GM19395 (cell line): ENCODE results near the gene UNC13D.
A peak's percentile ranks its signal among the peaks of the same experiment; 100 is the strongest.
"Not testable (repeated sequence)": the region's sequence is repeated elsewhere in the genome, so short reads cannot be mapped to it uniquely, and the experiment has no call there.

Source experiments
- ATAC-seq: cut with Tn5 transposase; IDR thresholded peaks from one replicate; pipeline ENCODE4 v1.9.1; 2021; ENCODE audit warnings: mild to moderate bottlenecking, moderate library complexity; ENCODE audit not compliant: unreplicated experiment

Gene UNC13D

GRCh38 chr17:75853433-75853832 lies 9.2 kb upstream of the UNC13D start:
- ATAC-seq = no peak

GRCh38 chr17:75851693-75851991 lies 7.4 kb upstream of the UNC13D start:
- ATAC-seq = not testable (repeated sequence)

GRCh38 chr17:75850928-75851692 lies 6.9 kb upstream of the UNC13D start:
- ATAC-seq = no peak

- no peak for ATAC-seq
Observed at GRCh38 chr17:75849724-75850123, 5.5 kb upstream of the UNC13D start.

GRCh38 chr17:75849279-75849646 lies 5.1 kb upstream of the UNC13D start:
- ATAC-seq = no peak

- ATAC-seq = no peak
Observed at GRCh38 chr17:75848523-75849278, 4.5 kb upstream of the UNC13D start.

- ATAC-seq = no peak
Observed at GRCh38 chr17:75847614-75848522, 3.7 kb upstream of the UNC13D start.

GRCh38 chr17:75846692-75847613 lies 2.7 kb upstream of the UNC13D start:
- no peak for ATAC-seq

- ATAC-seq = no peak
Observed at GRCh38 chr17:75845933-75846691, 1.9 kb upstream of the UNC13D start.

- peak; percentile 67 for ATAC-seq
Observed at GRCh38 chr17:75845058-75845711, 981 bp upstream of the UNC13D start.

GRCh38 chr17:75844530-75845057 lies 390 bp upstream of the UNC13D start:
- ATAC-seq = no peak

- ATAC-seq = no peak
Observed at GRCh38 chr17:75842963-75843576, 1.1 kb downstream of the UNC13D start.

GRCh38 chr17:75842411-75842810 lies 1.8 kb downstream of the UNC13D start:
- ATAC-seq = no peak

GRCh38 chr17:75840799-75841164 lies 3.4 kb downstream of the UNC13D start:
- ATAC-seq = no peak

- no peak for ATAC-seq
Observed at GRCh38 chr17:75839942-75840798, 4.0 kb downstream of the UNC13D start.

GRCh38 chr17:75838410-75838809 lies 5.8 kb downstream of the UNC13D start:
- no peak for ATAC-seq

- ATAC-seq = no peak
Observed at GRCh38 chr17:75837899-75838298, 6.3 kb downstream of the UNC13D start.

GRCh38 chr17:75836605-75837004 lies 7.6 kb downstream of the UNC13D start:
- ATAC-seq = no peak
